HG02840 (cell line): Measurements from ENCODE around the gene C12orf42.
A peak's percentile ranks its signal among the peaks of the same experiment; 100 is the strongest.

Experiments
- ATAC-seq: cut with Tn5 transposase; IDR thresholded peaks from one replicate; pipeline ENCODE4 v1.9.1; 2021; ENCODE audit warnings: mild to moderate bottlenecking, moderate library complexity, moderate number of reproducible peaks; ENCODE audit not compliant: unreplicated experiment, low FRiP score

Gene C12orf42

GRCh38 chr12:103495469-103496456 lies at the start of gene C12orf42:
C12orf42 (minus strand) TSS chr12:103495968; CDS start chr12:103478426, 17,542 bp downstream.
- ATAC-seq = peak; percentile 54

GRCh38 chr12:103542078-103542477 lies 46.3 kb upstream of the C12orf42 start:
- ATAC-seq = no peak

GRCh38 chr12:103540319-103540718 lies 44.6 kb upstream of the C12orf42 start:
- no peak for ATAC-seq

- no peak for ATAC-seq
Measured at GRCh38 chr12:103538397-103538796, 42.6 kb upstream of the C12orf42 start.

- ATAC-seq = no peak
Measured at GRCh38 chr12:103530307-103531066, 34.7 kb upstream of the C12orf42 start.

- no peak for ATAC-seq
Measured at GRCh38 chr12:103529306-103529705, 33.5 kb upstream of the C12orf42 start.

- no peak for ATAC-seq
Measured at GRCh38 chr12:103524238-103524875, 28.6 kb upstream of the C12orf42 start.

- ATAC-seq = no peak
Measured at GRCh38 chr12:103523771-103524170, 28.0 kb upstream of the C12orf42 start.

GRCh38 chr12:103520686-103521215 lies 25.0 kb upstream of the C12orf42 start:
- ATAC-seq = no peak

GRCh38 chr12:103519632-103520031 lies 23.9 kb upstream of the C12orf42 start:
- no peak for ATAC-seq

- ATAC-seq = no peak
Measured at GRCh38 chr12:103518899-103519298, 23.1 kb upstream of the C12orf42 start.

- no peak for ATAC-seq
Measured at GRCh38 chr12:103517161-103517560, 21.4 kb upstream of the C12orf42 start.

- ATAC-seq = no peak
Measured at GRCh38 chr12:103515341-103515740, 19.6 kb upstream of the C12orf42 start.

- ATAC-seq = no peak
Measured at GRCh38 chr12:103513875-103514274, 18.1 kb upstream of the C12orf42 start.

GRCh38 chr12:103505371-103506236 lies 9.8 kb upstream of the C12orf42 start:
- peak; percentile 92 for ATAC-seq

- ATAC-seq = no peak
Measured at GRCh38 chr12:103504606-103505005, 8.8 kb upstream of the C12orf42 start.

- no peak for ATAC-seq
Measured at GRCh38 chr12:103503546-103504480, 8.0 kb upstream of the C12orf42 start.

GRCh38 chr12:103501447-103501846 lies 5.7 kb upstream of the C12orf42 start:
- no peak for ATAC-seq
